Lung (tissue), 12 donors: ENCODE results near the gene METTL17. TPM values are rescaled to one million over a fixed set of nuclear protein-coding genes. Genes with fewer than 3 reads are reported as not detected.

ENCODE experiments used
- ATAC-seq: fragments of 200-7000 bp; cut with Tn5 transposase; one replicate; pipeline ENCODE4 v1.9.1; 2020; ENCODE audit warnings: moderate number of reproducible peaks; ENCODE audit not compliant: insufficient read depth, low FRiP score
- DNase-seq, 3 donors: peaks; one replicate each; pipeline ENCODE4 v3.0.0-alpha.2; 2013 to 2017
- H3K27ac ChIP-seq, 2 donors: one replicate each; pipeline ENCODE4 v1.5.1; 2013; ENCODE audit warnings: mild to moderate bottlenecking in 2 of 2, moderate library complexity in 2 of 2, control low read depth in 1 of 2, inconsistent platforms in 1 of 2, low read depth in 1 of 2, low read length in 1 of 2
- H3K27me3 ChIP-seq, 3 donors: one replicate each; pipeline ENCODE4 v1.5.1; 2013; ENCODE audit warnings: low read length in 2 of 3; ENCODE audit not compliant: control insufficient read depth in 3 of 3, insufficient read depth in 3 of 3
- H3K36me3 ChIP-seq, 4 donors: one replicate each; pipeline ENCODE4 v1.5.1; 2013; ENCODE audit warnings: low read length in 4 of 4, mild to moderate bottlenecking in 1 of 4, moderate library complexity in 1 of 4; ENCODE audit not compliant: control insufficient read depth in 4 of 4, insufficient read depth in 4 of 4
- H3K4me1 ChIP-seq, 5 donors: one replicate each; pipeline ENCODE4 v1.5.1; 2013; ENCODE audit warnings: low read length in 5 of 5, mild to moderate bottlenecking in 2 of 5, moderate library complexity in 1 of 5; ENCODE audit not compliant: control insufficient read depth in 5 of 5, insufficient read depth in 5 of 5
- H3K4me3 ChIP-seq: one replicate; pipeline ENCODE4 v1.5.1; 2013; ENCODE audit warnings: mild to moderate bottlenecking, control low read depth, moderate library complexity
- H3K9ac ChIP-seq, 2 donors: one replicate each; pipeline ENCODE4 v1.5.1; 2013; ENCODE audit warnings: low read length in 2 of 2, control low read depth in 1 of 2; ENCODE audit not compliant: insufficient read depth in 1 of 2
- H3K9me3 ChIP-seq, 4 donors: one replicate each; pipeline ENCODE4 v1.5.1; 2013; ENCODE audit warnings: low read length in 3 of 4, mild to moderate bottlenecking in 1 of 4, moderate library complexity in 1 of 4; ENCODE audit not compliant: control insufficient read depth in 4 of 4, insufficient read depth in 3 of 4
- CTCF ChIP-seq: IDR thresholded peaks from 2 replicates; pipeline ENCODE4 v1.5.1; 2012; ENCODE audit warnings: mild to moderate bottlenecking; ENCODE audit errors: control extremely low read depth, extremely low read depth
- WGBS, 2 donors: extraction: QIAGEN DNeasy Blood & Tissue Kit; methylation state at CpG; one replicate each; pipeline ENCODE4 v1.1.7; 2013; 5-methylcytosine and 5-hydroxymethylcytosine counted together
- polyA plus RNA-seq, 2 donors: library from polyadenylated mRNA; stranded (reverse); fragments of 200-250 nt; gene quantifications; one replicate each; pipeline ENCODE4 v1.2.1, GENCODE V29; 2013
- total RNA-seq, 2 donors: library from RNA; depleted of rRNA in 1 of 2; stranded (reverse); fragments of >200 nt in 1 of 2; gene quantifications; one replicate each; pipeline ENCODE4 v1.2.1, GENCODE V29; 2014 to 2021
- donor health status: control.
- donor health status: control.
- donor health status: Bipolar disorder and iron deficiency.
- donor health status: healthy.
- donor health status: DM: yes; HTN: yes; CAD: no.

METTL17 gene
- total and polyA plus RNA-seq, 4 donors, result 51.2 to 67.1 (median 56.7) TPM

GRCh38 chr14:21015312-21015711, 25.5 kb downstream of the METTL17 start:
- H3K4me3 ChIP-seq, result no peak overlapping the region
- no peaks in the 10 kb centered on the region for H3K27me3 ChIP-seq
- H3K27ac ChIP-seq, result no peak overlapping the region
- WGBS, 2 donors, result 50 to 55% methylated on average over 6 of the region's 6 CpGs
- H3K9ac ChIP-seq, result no peak overlapping the region
- H3K36me3 ChIP-seq, result peaks cover 3 to 12% (median 9%) of the 10 kb centered on the region in 4 donors
- no peak for DNase-seq
- peaks cover 0 to 4% (median under 1%) of the 10 kb centered on the region in 5 donors for H3K4me1 ChIP-seq
- H3K9me3 ChIP-seq, result no peaks in the 10 kb centered on the region
- TF ChIP-seq CTCF, result no peak
- ATAC-seq, result no peak

- no peak overlapping the region for H3K27ac ChIP-seq
- H3K4me1 ChIP-seq, result peaks cover 0 to 4% (median 2%) of the 10 kb centered on the region in 5 donors
- no peaks in the 10 kb centered on the region for H3K9me3 ChIP-seq
- H3K27me3 ChIP-seq, result no peaks in the 10 kb centered on the region
- no peak overlapping the region for H3K9ac ChIP-seq
- DNase-seq, result no peak
- no peak for TF ChIP-seq CTCF
- WGBS, 2 donors, result 48 to 56% methylated on average over 9 of the region's 9 CpGs
- H3K36me3 ChIP-seq, result peaks cover 5 to 20% (median 16%) of the 10 kb centered on the region in 4 donors
- H3K4me3 ChIP-seq, result no peak overlapping the region
- no peak for ATAC-seq
These were observed 26.8 kb downstream of the METTL17 start for GRCh38 chr14:21016413-21017190.

- Histone ChIP-seq H3K9ac (no peak overlapping the region), H3K4me1 (peaks cover 0 to 4% (median 3%) of the 10 kb centered on the region in 5 donors), H3K36me3 (peaks cover 5 to 24% (median 16%) of the 10 kb centered on the region in 4 donors), H3K9me3 (no peaks in the 10 kb centered on the region), H3K27ac (peak overlapping the region in 1 of 2 donors; percentile 5), H3K27me3 (no peaks in the 10 kb centered on the region), H3K4me3 (no peak overlapping the region)
- no peak for TF ChIP-seq CTCF
- DNase-seq (no peak), ATAC-seq (no peak)
- WGBS, 2 donors, result 70 to 71% methylated on average over 28 of the region's 28 CpGs
These were observed 27.9 kb downstream of the METTL17 start for GRCh38 chr14:21017528-21018245.
